CD4-positive, alpha-beta T cell treated with Interleukin-4 for 1 hour (primary cell): ENCODE data around the gene ARRDC4.

Source experiments
- DNase-seq, 2 donors: peaks; one replicate each; pipeline ENCODE4 v3.0.0-alpha.2; 2020 to 2022

The ARRDC4 gene

GRCh38 chr15:98000249-98001203 is 40.0 kb downstream of the ARRDC4 start:
- no peak for DNase-seq

GRCh38 chr15:98001663-98002194 is 41.2 kb downstream of the ARRDC4 start:
- no peak for DNase-seq

GRCh38 chr15:98002419-98002818 is 41.9 kb downstream of the ARRDC4 start:
- no peak for DNase-seq

- no peak for DNase-seq
Measured at GRCh38 chr15:98002866-98003265, 42.4 kb downstream of the ARRDC4 start.

- no peak for DNase-seq
Measured at GRCh38 chr15:98003518-98003917, 43.0 kb downstream of the ARRDC4 start.

- DNase-seq, result no peak
Measured at GRCh38 chr15:98003996-98004395, 43.5 kb downstream of the ARRDC4 start.

GRCh38 chr15:98005659-98006058 is 45.2 kb downstream of the ARRDC4 start:
- DNase-seq, result no peak

- DNase-seq, result no peak
Measured at GRCh38 chr15:98009169-98009568, 48.7 kb downstream of the ARRDC4 start.

GRCh38 chr15:98009971-98010370 is 49.5 kb downstream of the ARRDC4 start:
- DNase-seq, result no peak

GRCh38 chr15:98012354-98012753 is 51.9 kb downstream of the ARRDC4 start:
- DNase-seq, result no peak

GRCh38 chr15:98013631-98014030 is 53.1 kb downstream of the ARRDC4 start:
- no peak for DNase-seq

- no peak for DNase-seq
Measured at GRCh38 chr15:98017150-98017964, 56.9 kb downstream of the ARRDC4 start.

GRCh38 chr15:98018761-98019351 is 58.4 kb downstream of the ARRDC4 start:
- DNase-seq, result no peak
